H9 (cell line): ENCODE measurements around the gene CPD. TPM values are rescaled to one million over a fixed set of nuclear protein-coding genes. Genes with fewer than 3 reads are reported as not detected.

Experiments used
- DNase-seq: peaks from one replicate; pipeline ENCODE4 v3.0.0-alpha.2; 2017
- H2AFZ ChIP-seq: one replicate; pipeline ENCODE4 v1.6.1; 2013; ENCODE audit warnings: mild to moderate bottlenecking, low read length, control low read depth, moderate library complexity
- H2AK5ac ChIP-seq: 2 replicates; pipeline ENCODE4 v1.6.1; 2013; ENCODE audit warnings: low read length, control low read depth, mixed read lengths; ENCODE audit not compliant: insufficient read length
- H2BK120ac ChIP-seq: one replicate; pipeline ENCODE4 v1.6.1; 2013; ENCODE audit warnings: low read depth, mild to moderate bottlenecking, low read length, control low read depth, inconsistent platforms; ENCODE audit not compliant: poor library complexity, severe bottlenecking
- H2BK12ac ChIP-seq: 2 replicates; pipeline ENCODE4 v1.6.1; 2013; ENCODE audit warnings: low read length, control low read depth, mixed read lengths, low read depth; ENCODE audit not compliant: insufficient read length
- H2BK15ac ChIP-seq: 2 replicates; pipeline ENCODE4 v1.6.1; 2013; ENCODE audit warnings: low read depth, low read length, control low read depth
- H2BK20ac ChIP-seq: one replicate; pipeline ENCODE4 v1.6.1; 2013; ENCODE audit warnings: low read depth, mild to moderate bottlenecking, low read length, control low read depth, inconsistent platforms; ENCODE audit not compliant: poor library complexity, severe bottlenecking
- H2BK5ac ChIP-seq: 2 replicates; pipeline ENCODE4 v1.6.1; 2013; ENCODE audit warnings: low read length, control low read depth, mixed read lengths; ENCODE audit not compliant: insufficient read length
- H3K14ac ChIP-seq: 2 replicates; pipeline ENCODE4 v1.6.1; 2013; ENCODE audit warnings: low read length, control low read depth; ENCODE audit not compliant: insufficient read depth
- H3K18ac ChIP-seq: 2 replicates; pipeline ENCODE4 v1.6.1; 2013; ENCODE audit warnings: low read depth, mild to moderate bottlenecking, mixed read lengths, low read length, control low read depth; ENCODE audit not compliant: insufficient read length
- H3K23ac ChIP-seq: 2 replicates; pipeline ENCODE4 v1.6.1; 2013; ENCODE audit warnings: low read length, control low read depth, mixed read lengths, low read depth; ENCODE audit not compliant: insufficient read length
- H3K23me2 ChIP-seq: 2 replicates; pipeline ENCODE4 v1.6.1; 2013; ENCODE audit warnings: low read depth, mild to moderate bottlenecking, mixed read lengths, low read length, control low read depth; ENCODE audit not compliant: insufficient read length, poor library complexity, severe bottlenecking
- H3K27ac ChIP-seq: 2 replicates; pipeline ENCODE4 v1.5.1; 2013; ENCODE audit warnings: low read length, control low read depth, mixed read lengths, low read depth; ENCODE audit not compliant: insufficient read length
- H3K27me3 ChIP-seq: 2 replicates; pipeline ENCODE4 v1.6.1; 2013; ENCODE audit warnings: low read length, control low read depth, inconsistent platforms; ENCODE audit not compliant: insufficient read depth
- H3K4ac ChIP-seq: 2 replicates; pipeline ENCODE4 v1.6.1; 2013; ENCODE audit warnings: low read depth, mild to moderate bottlenecking, control low read depth, inconsistent platforms, low read length, moderate library complexity
- H3K4me1 ChIP-seq: 2 replicates; pipeline ENCODE4 v1.6.1; 2013; ENCODE audit warnings: low read length, control low read depth, inconsistent platforms; ENCODE audit not compliant: insufficient read depth
- H3K4me2 ChIP-seq: 2 replicates; pipeline ENCODE4 v1.6.1; 2013; ENCODE audit warnings: low read length, control low read depth, mixed read lengths; ENCODE audit not compliant: insufficient read length, insufficient read depth
- H3K56ac ChIP-seq: 2 replicates; pipeline ENCODE4 v1.6.1; 2013; ENCODE audit warnings: low read depth, mild to moderate bottlenecking, mixed read lengths, low read length, control low read depth; ENCODE audit not compliant: insufficient read length
- H3K79me1 ChIP-seq: 2 replicates; pipeline ENCODE4 v1.6.1; 2013; ENCODE audit warnings: low read depth, mild to moderate bottlenecking, moderate library complexity, low read length, control low read depth, inconsistent platforms; ENCODE audit not compliant: insufficient read depth, poor library complexity, severe bottlenecking
- H3K79me2 ChIP-seq: 2 replicates; pipeline ENCODE4 v1.6.1; 2013; ENCODE audit warnings: low read length, control low read depth, inconsistent platforms; ENCODE audit not compliant: insufficient read depth
- H3K9ac ChIP-seq: 2 replicates; pipeline ENCODE4 v1.6.1; 2013; ENCODE audit warnings: low read length, control low read depth, mixed read lengths; ENCODE audit not compliant: insufficient read length; ENCODE audit errors: extremely low read depth
- H3K9me3 ChIP-seq: one replicate; pipeline ENCODE4 v1.6.1; 2013; ENCODE audit warnings: low read depth, low read length, inconsistent platforms; ENCODE audit not compliant: control insufficient read depth
- H3T11ph ChIP-seq: one replicate; pipeline ENCODE4 v1.6.1; 2013; ENCODE audit warnings: mild to moderate bottlenecking, low read length, control low read depth, inconsistent platforms
- H4K20me1 ChIP-seq: one replicate; pipeline ENCODE4 v1.6.1; 2013; ENCODE audit not compliant: control insufficient read depth, insufficient read length, insufficient read depth
- H4K5ac ChIP-seq: 2 replicates; pipeline ENCODE4 v1.6.1; 2013; ENCODE audit warnings: low read depth, mild to moderate bottlenecking, mixed read lengths, low read length, control low read depth; ENCODE audit not compliant: insufficient read length
- H4K8ac ChIP-seq: replicated peaks from 2 replicates; pipeline ENCODE4 v1.6.1; 2013; ENCODE audit warnings: low read length, control low read depth, mixed read lengths, low read depth; ENCODE audit not compliant: insufficient read length
- H4K91ac ChIP-seq: 2 replicates; pipeline ENCODE4 v1.6.1; 2013; ENCODE audit warnings: low read depth, mild to moderate bottlenecking, moderate library complexity, mixed read lengths, low read length, control low read depth; ENCODE audit not compliant: insufficient read length
- H3K27ac Mint-ChIP-seq, 3 experiments: 2 replicates in 2 of 3; 3 replicates in 1 of 3; pipeline ENCODE4 v1.8.0; 2020 to 2021; ENCODE audit warnings: mixed read lengths in 3 of 3, mild to moderate bottlenecking in 1 of 3, moderate library complexity in 1 of 3
- H3K27me3 Mint-ChIP-seq: 2 replicates; pipeline ENCODE4 v1.8.0; 2021; ENCODE audit warnings: low read depth, mild to moderate bottlenecking, moderate library complexity, mixed read lengths
- H3K36me3 Mint-ChIP-seq, 3 experiments: 2 replicates in 2 of 3; 3 replicates in 1 of 3; pipeline ENCODE4 v1.8.0; 2020 to 2021; ENCODE audit warnings: low read depth in 3 of 3, mixed read lengths in 3 of 3; ENCODE audit not compliant: insufficient read depth in 1 of 3
- H3K4me1 Mint-ChIP-seq, 2 experiments: 2 replicates each; pipeline ENCODE4 v1.8.0; 2020; ENCODE audit warnings: mixed read lengths in 2 of 2
- H3K4me3 Mint-ChIP-seq, 2 experiments: 2 replicates in 1 of 2; 3 replicates in 1 of 2; pipeline ENCODE4 v1.8.0; 2020 to 2021; ENCODE audit warnings: mild to moderate bottlenecking in 2 of 2, mixed read lengths in 2 of 2, moderate library complexity in 1 of 2
- H3K9me3 Mint-ChIP-seq, 2 experiments: 2 replicates in 1 of 2; 3 replicates in 1 of 2; pipeline ENCODE4 v1.8.0; 2020; ENCODE audit warnings: mild to moderate bottlenecking in 2 of 2, mixed read lengths in 2 of 2, moderate library complexity in 1 of 2
- CTCF ChIP-seq: fragments of 200-600 bp; sonication (generic); conservative IDR thresholded peaks from 3 replicates; pipeline ENCODE4 v1.8.0; 2021; ENCODE audit warnings: antibody characterized with exemption, mild to moderate bottlenecking
- WGBS: extraction: QIAGEN DNeasy Blood & Tissue Kit; methylation state at CpG from one replicate; pipeline ENCODE4 v1.1.7; 2013; ENCODE audit warnings: missing lambda C conversion rate, low lambda C conversion rate, mixed read lengths; ENCODE audit not compliant: insufficient read length; ENCODE audit errors: extremely low coverage; 5-methylcytosine and 5-hydroxymethylcytosine counted together
- total RNA-seq: library from RNA; stranded (reverse); gene quantifications from 2 replicates; pipeline ENCODE4 v1.2.1, GENCODE V29; 2021

The CPD gene
- total RNA-seq, 1 experiment from 2014 or later = 47.0 TPM

- no peaks in the 10 kb centered on the region for H3K79me2 ChIP-seq
- no peak overlapping the region for H4K91ac ChIP-seq
- no peaks in the 10 kb centered on the region for H3K27me3 Mint-ChIP-seq
- H3K4me3 Mint-ChIP-seq = no peak overlapping the region
- H3K79me1 ChIP-seq = no peaks in the 10 kb centered on the region
- H2BK5ac ChIP-seq = no peak overlapping the region
- no peak overlapping the region for H2BK20ac ChIP-seq
- no peak overlapping the region for H2BK12ac ChIP-seq
- H3K9me3 Mint-ChIP-seq = no peaks in the 10 kb centered on the region
- H2AFZ ChIP-seq = no peak overlapping the region
- no CpG with 5 or more reads among the region's 2 CpGs for WGBS
- no peaks in the 10 kb centered on the region for H3K23me2 ChIP-seq
- H3K36me3 Mint-ChIP-seq = peaks cover 2 to 8% (median 3%) of the 10 kb centered on the region in 3 experiments; a peak in 5 of 7 replicates
- H3T11ph ChIP-seq = no peak overlapping the region
- H3K4me2 ChIP-seq = no peak overlapping the region
- no peak overlapping the region for H2BK15ac ChIP-seq
- no peaks in the 10 kb centered on the region for H3K27me3 ChIP-seq
- no peak overlapping the region for H3K27ac Mint-ChIP-seq
- peaks cover 0 to 9% of the 10 kb centered on the region in 2 experiments; a peak in 2 of 4 replicates for H3K4me1 Mint-ChIP-seq
- H2AK5ac ChIP-seq = no peak overlapping the region
- H4K20me1 ChIP-seq = no peaks in the 10 kb centered on the region
- no peak overlapping the region for H3K18ac ChIP-seq
- no peak overlapping the region for H3K14ac ChIP-seq
- H3K4me1 ChIP-seq = no peaks in the 10 kb centered on the region
- TF ChIP-seq CTCF = no peak
- no peaks in the 10 kb centered on the region for H3K9me3 ChIP-seq
- H3K9ac ChIP-seq = no peak overlapping the region
- H3K56ac ChIP-seq = no peak overlapping the region
- no peak overlapping the region for H4K8ac ChIP-seq
- no peak for DNase-seq
- no peak overlapping the region for H3K27ac ChIP-seq
- no peak overlapping the region for H3K23ac ChIP-seq
- H3K4ac ChIP-seq = no peak overlapping the region
- H4K5ac ChIP-seq = no peak overlapping the region
- no peak overlapping the region for H2BK120ac ChIP-seq
These were observed 12.8 kb downstream of the CPD start for GRCh38 chr17:30391534-30391933.
